ENCODE measurements around the gene CDO1.

Gene CDO1

GRCh38 chr5:115850744-115851416, 34.4 kb upstream of the CDO1 start:
- peak overlapping the region; percentile 77 for H3K27ac ChIP-seq

GRCh38 chr5:115849258-115849798, 32.9 kb upstream of the CDO1 start:
- peak overlapping the region; percentile 77 for H3K27ac ChIP-seq
- TF ChIP-seq CTCF (conservative IDR thresholded peaks at IDR 0.05) = no peak

More at GRCh38 chr5:115850744-115851416, 34.4 kb upstream of the CDO1 start:
- TF ChIP-seq CTCF (conservative IDR thresholded peaks at IDR 0.05) = no peak

GRCh38 chr5:115847290-115847689, 30.8 kb upstream of the CDO1 start:
- H3K27ac ChIP-seq = no peak overlapping the region
- TF ChIP-seq CTCF (conservative IDR thresholded peaks at IDR 0.05) = no peak

GRCh38 chr5:115844321-115844817, 27.9 kb upstream of the CDO1 start:
- no peak overlapping the region for H3K27ac ChIP-seq
- no peak for TF ChIP-seq CTCF (conservative IDR thresholded peaks at IDR 0.05)

- peak overlapping the region; percentile 88 for H3K27ac ChIP-seq
- TF ChIP-seq CTCF (conservative IDR thresholded peaks at IDR 0.05) = no peak
These were observed 27.1 kb upstream of the CDO1 start for GRCh38 chr5:115843444-115844130.

GRCh38 chr5:115842952-115843351, 26.5 kb upstream of the CDO1 start:
- peak overlapping the region; percentile 88 for H3K27ac ChIP-seq

More at GRCh38 chr5:115842952-115843351, 26.5 kb upstream of the CDO1 start:
- no peak; the same call in 1 of the 2 replicates for TF ChIP-seq CTCF (conservative IDR thresholded peaks at IDR 0.05)

Measured in VCaP (cell line).